HEK293 (cell line): ENCODE data around the gene MAN1B1.

Experiments used
- CTCF ChIP-seq: fragments of 450-650 bp; formaldehyde crosslinking; IDR thresholded peaks from 2 replicates; pipeline ENCODE4 v1.5.1; 2016; ENCODE audit warnings: missing biosample characterization, missing genetic modification characterization
- FEZF1 ChIP-seq: fragments of 450-650 bp; formaldehyde crosslinking; IDR thresholded peaks from 2 replicates; pipeline ENCODE4 v1.5.1; 2016; ENCODE audit warnings: missing biosample characterization, missing genetic modification characterization
- GFI1B ChIP-seq: fragments of 450-650 bp; formaldehyde crosslinking; IDR thresholded peaks from 2 replicates; pipeline ENCODE4 v1.5.1; 2016; ENCODE audit warnings: missing biosample characterization, missing genetic modification characterization
- KLF9 ChIP-seq: fragments of 450-650 bp; formaldehyde crosslinking; IDR thresholded peaks from 2 replicates; pipeline ENCODE4 v1.5.1; 2016; ENCODE audit warnings: missing biosample characterization, missing genetic modification characterization, low read depth
- MEIS1 ChIP-seq: sonication (generic); formaldehyde crosslinking; IDR thresholded peaks from 2 replicates; pipeline ENCODE4 v1.8.1; 2022; ENCODE audit warnings: missing genetic modification reagents, mild to moderate bottlenecking, borderline replicate concordance
- MZF1 ChIP-seq: fragments of 450-650 bp; formaldehyde crosslinking; IDR thresholded peaks from 2 replicates; pipeline ENCODE4 v1.5.1; 2017; ENCODE audit warnings: missing biosample characterization, missing genetic modification characterization, borderline replicate concordance
- OVOL3 ChIP-seq: fragments of 450-650 bp; formaldehyde crosslinking; IDR thresholded peaks from 2 replicates; pipeline ENCODE4 v1.5.1; 2016; ENCODE audit warnings: missing biosample characterization, missing genetic modification characterization
- REPIN1 ChIP-seq: fragments of 450-650 bp; formaldehyde crosslinking; IDR thresholded peaks from 2 replicates; pipeline ENCODE4 v1.5.1; 2017; ENCODE audit warnings: missing biosample characterization, missing genetic modification characterization, low read depth
- SP2 ChIP-seq: fragments of 450-650 bp; formaldehyde crosslinking; IDR thresholded peaks from 2 replicates; pipeline ENCODE4 v1.5.1; 2016; ENCODE audit warnings: missing biosample characterization, missing genetic modification characterization
- ZBTB1 ChIP-seq: fragments of 450-650 bp; formaldehyde crosslinking; IDR thresholded peaks from 2 replicates; pipeline ENCODE4 v1.5.1; 2016; ENCODE audit warnings: missing biosample characterization, missing genetic modification characterization
- ZBTB11 ChIP-seq: fragments of 450-650 bp; formaldehyde crosslinking; conservative IDR thresholded peaks from 2 replicates; pipeline ENCODE4 v1.5.1; 2016; ENCODE audit warnings: low read depth, missing biosample characterization, missing genetic modification characterization
- ZBTB17 ChIP-seq: fragments of 450-650 bp; formaldehyde crosslinking; IDR thresholded peaks from 2 replicates; pipeline ENCODE4 v1.5.1; 2016; ENCODE audit warnings: missing biosample characterization, missing genetic modification characterization
- ZBTB20 ChIP-seq: fragments of 450-650 bp; formaldehyde crosslinking; IDR thresholded peaks from 2 replicates; pipeline ENCODE4 v1.5.1; 2016; ENCODE audit warnings: missing biosample characterization, missing genetic modification characterization
- ZFP37 ChIP-seq: fragments of 450-650 bp; formaldehyde crosslinking; IDR thresholded peaks from 2 replicates; pipeline ENCODE4 v1.5.1; 2016; ENCODE audit warnings: missing biosample characterization, missing genetic modification characterization
- ZIC2 ChIP-seq: fragments of 450-650 bp; formaldehyde crosslinking; IDR thresholded peaks from 2 replicates; pipeline ENCODE4 v1.5.1; 2016; ENCODE audit warnings: missing biosample characterization, missing genetic modification characterization
- ZNF112 ChIP-seq: fragments of 450-650 bp; formaldehyde crosslinking; IDR thresholded peaks from 2 replicates; pipeline ENCODE4 v1.5.0; 2017; ENCODE audit warnings: missing biosample characterization, missing genetic modification characterization
- ZNF140 ChIP-seq: fragments of 450-650 bp; formaldehyde crosslinking; IDR thresholded peaks from 2 replicates; pipeline ENCODE4 v1.5.1; 2016; ENCODE audit warnings: missing biosample characterization, missing genetic modification characterization
- ZNF146 ChIP-seq: fragments of 450-650 bp; formaldehyde crosslinking; IDR thresholded peaks from 2 replicates; pipeline ENCODE4 v1.5.1; 2016; ENCODE audit warnings: missing biosample characterization, missing genetic modification characterization
- ZNF16 ChIP-seq: fragments of 450-650 bp; formaldehyde crosslinking; IDR thresholded peaks from 2 replicates; pipeline ENCODE4 v1.5.1; 2016; ENCODE audit warnings: low read depth, missing biosample characterization, missing genetic modification characterization
- ZNF18 ChIP-seq: fragments of 450-650 bp; formaldehyde crosslinking; IDR thresholded peaks from 2 replicates; pipeline ENCODE4 v1.5.1; 2016; ENCODE audit warnings: missing biosample characterization, missing genetic modification characterization
- ZNF202 ChIP-seq: fragments of 450-650 bp; formaldehyde crosslinking; IDR thresholded peaks from 2 replicates; pipeline ENCODE4 v1.5.1; 2016; ENCODE audit warnings: missing biosample characterization, missing genetic modification characterization, borderline replicate concordance
- ZNF248 ChIP-seq: fragments of 450-650 bp; formaldehyde crosslinking; IDR thresholded peaks from 2 replicates; pipeline ENCODE4 v1.5.1; 2017; ENCODE audit warnings: missing biosample characterization, missing genetic modification characterization
- ZNF280D ChIP-seq: fragments of 450-650 bp; formaldehyde crosslinking; IDR thresholded peaks from 2 replicates; pipeline ENCODE4 v1.5.1; 2016; ENCODE audit warnings: missing biosample characterization, missing genetic modification characterization
- ZNF341 ChIP-seq: fragments of 450-650 bp; formaldehyde crosslinking; IDR thresholded peaks from 2 replicates; pipeline ENCODE4; 2016; ENCODE audit warnings: low read depth, missing biosample characterization, missing genetic modification characterization
- ZNF366 ChIP-seq: fragments of 450-650 bp; formaldehyde crosslinking; conservative IDR thresholded peaks from 2 replicates; pipeline ENCODE4 v1.5.1; 2016; ENCODE audit warnings: missing biosample characterization, missing genetic modification characterization
- ZNF521 ChIP-seq: fragments of 450-650 bp; formaldehyde crosslinking; IDR thresholded peaks from 2 replicates; pipeline ENCODE4 v1.5.1; 2017; ENCODE audit warnings: missing biosample characterization, mild to moderate bottlenecking, missing genetic modification characterization
- ZNF530 ChIP-seq: fragments of 450-650 bp; formaldehyde crosslinking; IDR thresholded peaks from 2 replicates; pipeline ENCODE4 v1.5.1; 2016; ENCODE audit warnings: low read depth, missing biosample characterization, missing genetic modification characterization
- ZNF548 ChIP-seq: fragments of 450-650 bp; formaldehyde crosslinking; IDR thresholded peaks from 2 replicates; pipeline ENCODE4 v1.5.1; 2016; ENCODE audit warnings: missing biosample characterization, missing genetic modification characterization
- ZNF549 ChIP-seq: fragments of 450-650 bp; IDR thresholded peaks from 2 replicates; pipeline ENCODE4 v1.5.1; 2018; ENCODE audit warnings: missing biosample characterization, missing genetic modification characterization, mild to moderate bottlenecking, inconsistent platforms, moderate library complexity
- ZNF747 ChIP-seq: fragments of 450-650 bp; formaldehyde crosslinking; IDR thresholded peaks from 2 replicates; pipeline ENCODE4 v1.5.1; 2016; ENCODE audit warnings: missing biosample characterization, missing genetic modification characterization
- ZNF776 ChIP-seq: fragments of 450-650 bp; formaldehyde crosslinking; IDR thresholded peaks from 2 replicates; pipeline ENCODE4 v1.5.0; 2017; ENCODE audit warnings: missing biosample characterization, missing genetic modification characterization, borderline replicate concordance

Gene MAN1B1

GRCh38 chr9:137049544-137050449 lies 37.0 kb upstream of the MAN1B1 start (continued):
- TF ChIP-seq ZBTB11 (tag by site-specific recombination) (no peak), ZNF248 (tag by site-specific recombination) (no peak), MEIS1 (CRISPR knock-in tag) (no peak), ZNF366 (no peak), ZNF530 (tag by site-specific recombination) (no peak), MZF1 (tag by site-specific recombination) (no peak), ZNF747 (no peak), ZBTB20 (tag by site-specific recombination) (no peak), ZNF549 (tag by site-specific recombination) (no peak), ZNF548 (tag by site-specific recombination) (no peak), ZNF776 (tag by site-specific recombination) (no peak), ZBTB17 (no peak), FEZF1 (tag by site-specific recombination) (no peak), ZNF202 (tag by site-specific recombination) (no peak), ZIC2 (tag by site-specific recombination) (no peak), OVOL3 (tag by site-specific recombination) (no peak), ZFP37 (tag by site-specific recombination) (no peak), ZNF146 (tag by site-specific recombination) (no peak), ZNF280D (no peak), SP2 (tag by site-specific recombination) (no peak), ZNF521 (no peak), ZNF112 (tag by site-specific recombination) (no peak), KLF9 (tag by site-specific recombination) (no peak), ZNF18 (no peak), GFI1B (no peak), ZBTB1 (tag by site-specific recombination) (no peak), ZNF341 (tag by site-specific recombination) (no peak), ZNF140 (no peak), CTCF (tag by site-specific recombination) (peak; percentile 64), REPIN1 (tag by site-specific recombination) (no peak), ZNF16 (tag by site-specific recombination) (no peak)
